HL-60 (cell line): ENCODE data around the gene TTC1.

Source experiments
- DNase-seq, 2 experiments: peaks; one replicate each; pipeline ENCODE4 v3.0.0-alpha.2; 2010 to 2020; ENCODE audit warnings: low read depth in 1 of 2, low spot score in 1 of 2
- H3K27ac ChIP-seq: fragments of 250-450 bp; sonication (Bioruptor Pico); replicated peaks from 2 replicates; pipeline ENCODE4 v1.5.1; 2020; ENCODE audit warnings: mild to moderate bottlenecking, moderate library complexity
- H3K27me3 ChIP-seq: fragments of 250-450 bp; sonication (Bioruptor Pico); 2 replicates; pipeline ENCODE4 v1.5.1; 2021; ENCODE audit warnings: mild to moderate bottlenecking, moderate library complexity; ENCODE audit not compliant: insufficient read depth, poor library complexity, severe bottlenecking
- H3K4me3 ChIP-seq: replicated peaks from 2 replicates; pipeline ENCODE4 v1.5.1; 2011; ENCODE audit warnings: mild to moderate bottlenecking, control low read depth, low read length; ENCODE audit not compliant: insufficient read depth
- CTCF ChIP-seq: IDR thresholded peaks from one replicate; pipeline ENCODE4 v1.5.1; 2011; ENCODE audit warnings: low read length, control low read depth, inconsistent platforms; ENCODE audit not compliant: insufficient read depth
- GABPA ChIP-seq: IDR thresholded peaks from 2 replicates; pipeline ENCODE4 v1.6.1; 2012; ENCODE audit warnings: low read depth
- POLR2AphosphoS5 ChIP-seq: IDR thresholded peaks from 2 replicates; pipeline ENCODE4 v1.6.1; 2012; ENCODE audit warnings: low read depth
- REST ChIP-seq: IDR thresholded peaks from 2 replicates; pipeline ENCODE4 v1.6.1; 2012; ENCODE audit warnings: low read depth; ENCODE audit not compliant: insufficient replicate concordance
- SPI1 ChIP-seq: IDR thresholded peaks from 2 replicates; pipeline ENCODE4 v1.6.1; 2012; ENCODE audit warnings: low read depth, mild to moderate bottlenecking, borderline replicate concordance

The TTC1 gene

GRCh38 chr5:160096178-160096577 is 87.2 kb downstream of the TTC1 start:
- no peak overlapping the region for H3K4me3 ChIP-seq
- no peak for DNase-seq
- H3K27ac ChIP-seq, result no peak overlapping the region
- no peak for TF ChIP-seq GABPA
- no peak for TF ChIP-seq POLR2AphosphoS5
- TF ChIP-seq SPI1, result no peak
- TF ChIP-seq REST, result no peak
- TF ChIP-seq CTCF, result no peak
- no peaks in the 10 kb centered on the region for H3K27me3 ChIP-seq

GRCh38 chr5:160097991-160098390 is 89.1 kb downstream of the TTC1 start:
- peak in 1 of 2 experiments; percentile 7 for DNase-seq
- TF ChIP-seq POLR2AphosphoS5 (no peak), GABPA (no peak), SPI1 (no peak), CTCF (no peak), REST (no peak)
- Histone ChIP-seq H3K4me3 (no peak overlapping the region), H3K27ac (peak overlapping the region; percentile 49), H3K27me3 (no peaks in the 10 kb centered on the region)

GRCh38 chr5:160105686-160106360 is 96.9 kb downstream of the TTC1 start:
- H3K27ac ChIP-seq, result peak overlapping the region; percentile 15
- TF ChIP-seq CTCF, result no peak
- peak; percentile 49; the same call in 1 of the 2 replicates for TF ChIP-seq SPI1
- no peak for TF ChIP-seq REST
- TF ChIP-seq POLR2AphosphoS5, result no peak
- no peak overlapping the region for H3K4me3 ChIP-seq
- peak; percentile 49 to 71 for DNase-seq
- H3K27me3 ChIP-seq, result no peaks in the 10 kb centered on the region
